ENCODE data around the gene TTC7B. TPM values are rescaled to one million over a fixed set of nuclear protein-coding genes. Genes with fewer than 3 reads are reported as not detected.

Gene TTC7B
- total and polyA plus RNA-seq, 10 of the 15 experiments (the other 5 are each of a cell fraction or from before 2014, with no cell fraction given) = under 0.01 to 1.1 (median 0.26) TPM; not detected in 2

- Histone ChIP-seq H4K20me1 (ENCODE audit: control insufficient read depth, insufficient read depth) (no peaks in the 10 kb centered on the region), H3K9ac (ENCODE audit: control insufficient read depth, insufficient read depth, low read length) (no peak overlapping the region), H3K9me3 (replicated peaks; ENCODE audit: control insufficient read depth, insufficient read depth, low read length) (no peaks in the 10 kb centered on the region), H3K27ac (ENCODE audit: control insufficient read depth, insufficient read depth) (no peak overlapping the region), H3K4me1 (ENCODE audit: control insufficient read depth, insufficient read depth, low read length) (no peaks in the 10 kb centered on the region; the same call in 1 of the 2 replicates), H3K4me3 (no peak overlapping the region), H2AFZ (ENCODE audit: control insufficient read depth, low read depth, low read length) (no peak overlapping the region), H3K36me3 (ENCODE audit: control insufficient read depth in 2 of 2, insufficient read depth in 2 of 2, low read length in 1 of 2) (no peaks in the 10 kb centered on the region), H3K27me3 (replicated peaks in 1 of 2; ENCODE audit: control insufficient read depth in 2 of 2, insufficient read depth in 2 of 2, low read length in 1 of 2) (peaks cover 0 to 1% of the 10 kb centered on the region in 2 experiments; a peak in 1 of 4 replicates), H3K4me2 (ENCODE audit: control insufficient read depth, insufficient read depth) (no peak overlapping the region), H3K79me2 (ENCODE audit: control insufficient read depth, insufficient read depth, low read length) (no peaks in the 10 kb centered on the region)
- ChIA-PET POLR2A (no interaction called here), SMC1A (ENCODE audit: uncharacterized antibody, unreplicated experiment) (no interaction called here), RAD21 (ENCODE audit: unreplicated experiment) (interaction anchor here (1.0 kb wide), 1 partner anchor 144 kb away, joined by 3 read pairs; no protein-coding TSS in a partner anchor), CTCF (no interaction called here)
- ATAC-seq (no peak), FAIRE-seq (no peak), DNase-seq (ENCODE audit: low read depth, low spot score) (no peak)
- no peak for TF ChIP-seq RBBP5 (conservative IDR thresholded peaks at IDR 0.05)
- TF ChIP-seq PML (IDR thresholded peaks at IDR 0.05; ENCODE audit: low read length) = no peak
- TF ChIP-seq YY1 (IDR thresholded peaks at IDR 0.05; ENCODE audit: low read depth, low read length) = no peak
- TF ChIP-seq SIX5 (IDR thresholded peaks at IDR 0.05; ENCODE audit: low read depth, low read length, severe bottlenecking) = no peak
- TF ChIP-seq CBX3 (IDR thresholded peaks at IDR 0.05; ENCODE audit: borderline replicate concordance, low read depth) = no peak
- TF ChIP-seq POLR2AphosphoS2 (IDR thresholded peaks at IDR 0.05; ENCODE audit: low read depth, low read length) = no peak
- no peak for TF ChIP-seq SREBF2 (IDR thresholded peaks at IDR 0.05; ENCODE audit: low read length)
- no peak for TF ChIP-seq CUX1 (IDR thresholded peaks at IDR 0.05; ENCODE audit: insufficient replicate concordance, low read depth, low read length)
- TF ChIP-seq GABPA (IDR thresholded peaks at IDR 0.05; ENCODE audit: low read depth) = no peak
- TF ChIP-seq TCF12 (IDR thresholded peaks at IDR 0.05; ENCODE audit: low read depth, low read length) = no peak
- no peak for TF ChIP-seq ZNF592 (IDR thresholded peaks at IDR 0.05)
- no peak for TF ChIP-seq ZSCAN29 (IDR thresholded peaks at IDR 0.05)
- WGBS (ENCODE audit: insufficient coverage, insufficient replicate concordance, low lambda C conversion rate, missing lambda C conversion rate) = 3% methylated on average over 4 of the region's 4 CpGs
- no TSS peak for BruUV-seq (replicated peaks)
- intact Hi-C loops (cut with micrococcal nuclease; ENCODE audit: unreplicated experiment) = no loop called here
- in situ Hi-C loops (cut with MboI) = no loop called here
Measured at GRCh38 chr14:90613997-90614396, 202.2 kb downstream of the TTC7B start.
